HepG2 (cell line): ENCODE measurements around the gene CCDC201. TPM values are rescaled to one million over a fixed set of nuclear protein-coding genes. Genes with fewer than 3 reads are reported as not detected.

Experiments
- ARHGAP35 ChIP-seq: sonication (generic); formaldehyde crosslinking; IDR thresholded peaks from 2 replicates; pipeline ENCODE4 v1.9.0; 2022; ENCODE audit warnings: mild to moderate bottlenecking, inconsistent platforms, moderate library complexity, missing genetic modification reagents, borderline replicate concordance
- CBX2 ChIP-seq, 2 experiments: fragments of 200-600 bp in 1 of 2; sonication (generic); formaldehyde crosslinking in 1 of 2; IDR thresholded peaks; 2 replicates each; pipeline versions ENCODE4 v1.7.0 to v1.8.1; 2018 to 2022; ENCODE audit warnings: low read depth in 2 of 2, low read length in 1 of 2, mild to moderate bottlenecking in 1 of 2, missing genetic modification reagents in 1 of 2
- CHCHD3 ChIP-seq: sonication (generic); formaldehyde crosslinking; IDR thresholded peaks from 2 replicates; pipeline ENCODE4 v1.8.0; 2022; ENCODE audit warnings: mild to moderate bottlenecking, missing genetic modification reagents, moderate library complexity
- CHD2 ChIP-seq: IDR thresholded peaks from 2 replicates; pipeline ENCODE4 v1.6.1; 2011; ENCODE audit warnings: low read depth, low read length, improper control_type of control experiment
- CHD4 ChIP-seq: fragments of 200-600 bp; sonication (generic); IDR thresholded peaks from 2 replicates; pipeline ENCODE4 v1.7.0; 2017; ENCODE audit warnings: mild to moderate bottlenecking, low read length, borderline replicate concordance
- FOXM1 ChIP-seq: sonication (generic); formaldehyde crosslinking; IDR thresholded peaks from 2 replicates; pipeline ENCODE4 v1.5.0; 2020; ENCODE audit warnings: missing genetic modification reagents
- GMEB1 ChIP-seq: sonication (generic); formaldehyde crosslinking; IDR thresholded peaks from 2 replicates; pipeline ENCODE4 v1.5.1; 2020; ENCODE audit warnings: missing genetic modification reagents, mild to moderate bottlenecking, borderline replicate concordance
- HDAC6 ChIP-seq: fragments of 200-600 bp; sonication (generic); IDR thresholded peaks from 2 replicates; pipeline ENCODE4 v1.7.0; 2017; ENCODE audit warnings: mild to moderate bottlenecking, antibody characterized with exemption, low read length, low read depth
- HOXA5 ChIP-seq: sonication (generic); formaldehyde crosslinking; IDR thresholded peaks from 2 replicates; pipeline ENCODE4 v1.4.0; 2020; ENCODE audit warnings: missing genetic modification reagents
- IKZF5 ChIP-seq: IDR thresholded peaks from 2 replicates; pipeline ENCODE4 v1.6.1; 2018; ENCODE audit warnings: missing genetic modification reagents, mild to moderate bottlenecking, missing compliant biosample characterization
- MXD4 ChIP-seq: IDR thresholded peaks from 2 replicates; pipeline ENCODE4 v1.6.1; 2016; ENCODE audit warnings: mild to moderate bottlenecking, missing biosample characterization, missing genetic modification reagents
- MYPOP ChIP-seq: sonication (generic); formaldehyde crosslinking; IDR thresholded peaks from 2 replicates; pipeline ENCODE4 v1.8.1; 2023; ENCODE audit warnings: mild to moderate bottlenecking, moderate library complexity, missing genetic modification reagents
- NCOA1 ChIP-seq: sonication (generic); formaldehyde crosslinking; IDR thresholded peaks from 2 replicates; pipeline ENCODE4 v1.9.0; 2021; ENCODE audit warnings: missing genetic modification reagents
- NCOA2 ChIP-seq: sonication (generic); formaldehyde crosslinking; IDR thresholded peaks from 2 replicates; pipeline ENCODE4 v1.8.0; 2022; ENCODE audit warnings: inconsistent platforms
- PAWR ChIP-seq: sonication (generic); formaldehyde crosslinking; IDR thresholded peaks from 2 replicates; pipeline ENCODE4 v1.4.0; 2020; ENCODE audit warnings: missing genetic modification reagents, mild to moderate bottlenecking, borderline replicate concordance
- RFX3 ChIP-seq: IDR thresholded peaks from 2 replicates; pipeline ENCODE4 v1.6.1; 2016; ENCODE audit warnings: missing biosample characterization, missing genetic modification reagents
- SALL1 ChIP-seq: sonication (generic); formaldehyde crosslinking; IDR thresholded peaks from 2 replicates; pipeline ENCODE4 v1.8.0; 2022; ENCODE audit warnings: mild to moderate bottlenecking, missing genetic modification reagents
- SETDB1 ChIP-seq: sonication (generic); formaldehyde crosslinking; IDR thresholded peaks from 2 replicates; pipeline ENCODE4 v1.5.1; 2020; ENCODE audit warnings: missing genetic modification reagents, mild to moderate bottlenecking, borderline replicate concordance
- SMC3 ChIP-seq: IDR thresholded peaks from 2 replicates; pipeline ENCODE4 v1.6.1; 2011; ENCODE audit warnings: low read length, improper control_type of control experiment
- SNAPC2 ChIP-seq: sonication (generic); formaldehyde crosslinking; IDR thresholded peaks from 2 replicates; pipeline ENCODE4 v1.8.1; 2022; ENCODE audit warnings: mild to moderate bottlenecking, missing genetic modification reagents
- SP5 ChIP-seq: IDR thresholded peaks from 2 replicates; pipeline ENCODE4 v1.6.1; 2016; ENCODE audit warnings: low read depth, borderline replicate concordance
- SRSF9 ChIP-seq: fragments of 200-400 bp; formaldehyde crosslinking; IDR thresholded peaks from 2 replicates; pipeline ENCODE4 v1.6.1; 2018; ENCODE audit warnings: borderline replicate concordance, mild to moderate bottlenecking, low read depth, low read length; ENCODE audit not compliant: insufficient read depth, poor library complexity, severe bottlenecking
- STAG1 ChIP-seq: sonication (generic); formaldehyde crosslinking; IDR thresholded peaks from 2 replicates; pipeline ENCODE4 v1.4.0; 2020; ENCODE audit warnings: missing genetic modification reagents
- ZC3H4 ChIP-seq: sonication (generic); formaldehyde crosslinking; IDR thresholded peaks from 2 replicates; pipeline ENCODE4 v1.4.0; 2020; ENCODE audit warnings: missing genetic modification reagents, borderline replicate concordance
- ZNF564 ChIP-seq: sonication (generic); formaldehyde crosslinking; IDR thresholded peaks from 2 replicates; pipeline ENCODE4 v1.8.1; 2023; ENCODE audit warnings: mild to moderate bottlenecking, missing genetic modification reagents
- ZNF614 ChIP-seq: IDR thresholded peaks from 2 replicates; pipeline ENCODE4 v1.6.1; 2018; ENCODE audit warnings: missing biosample characterization, missing genetic modification reagents, inconsistent platforms, borderline replicate concordance
- ZNF644 ChIP-seq: IDR thresholded peaks from 2 replicates; pipeline ENCODE4 v1.6.1; 2016; ENCODE audit warnings: low read depth
- ZNF674 ChIP-seq: sonication (generic); formaldehyde crosslinking; IDR thresholded peaks from 2 replicates; pipeline ENCODE4 v1.5.0; 2020; ENCODE audit warnings: low read depth, mild to moderate bottlenecking, missing genetic modification reagents
- ZNF740 ChIP-seq: sonication (generic); formaldehyde crosslinking; IDR thresholded peaks from 2 replicates; pipeline ENCODE4 v1.4.0; 2020; ENCODE audit warnings: missing genetic modification reagents
- polyA plus RNA-seq, 8 experiments: library from polyadenylated mRNA; depleted of rRNA in 3 of 8; stranded (reverse) in 7 of 8; unstranded in 1 of 8; fragments of >200 nt; fragmentation: Illumina TruSeq in 4 of 8; extraction: Trizol in 4 of 8; gene quantifications; 2 replicates each; pipeline versions ENCODE4 v1.2.1 to v1.2.3, GENCODE V29; 2011 to 2016; ENCODE audit warnings: low read depth in 4 of 8, missing spikeins in 1 of 8, mixed read lengths in 1 of 8; ENCODE audit not compliant: insufficient read depth in 1 of 8
- total RNA-seq, 5 experiments: library from RNA; depleted of rRNA; stranded (reverse); fragments of >200 nt; fragmentation: Illumina TruSeq; extraction: Trizol; gene quantifications; 2 replicates each; pipeline ENCODE4 v1.2.3, GENCODE V29; 2016; ENCODE audit warnings: low read depth in 1 of 5

Gene CCDC201
- total and polyA plus RNA-seq, 2 of the 13 experiments (the other 11 are each of a cell fraction or from before 2014, with no cell fraction given) = 0.92 TPM; not detected in 1

GRCh38 chr7:45882465-45882810 lies 9.6 kb upstream of the CCDC201 start (continued):
- TF ChIP-seq HOXA5 (no peak), SMC3 (peak; percentile 28; the same call in 1 of the 2 replicates), HDAC6 (no peak), ZC3H4 (CRISPR knock-in tag) (no peak), PAWR (CRISPR knock-in tag) (0 out of 2 replicates have a peak, but pooled peaks have one; percentile 57), IKZF5 (CRISPR knock-in tag) (no peak), ZNF674 (CRISPR knock-in tag) (no peak), SNAPC2 (CRISPR knock-in tag) (no peak; the same call in 1 of the 2 replicates), FOXM1 (CRISPR knock-in tag) (no peak), MYPOP (CRISPR knock-in tag) (no peak), ZNF740 (no peak), ARHGAP35 (no peak), SP5 (CRISPR knock-in tag) (no peak), CHCHD3 (CRISPR knock-in tag) (no peak), GMEB1 (CRISPR knock-in tag) (no peak), STAG1 (CRISPR knock-in tag) (no peak), SRSF9 (no peak), MXD4 (CRISPR knock-in tag) (no peak), CBX2 (IDR thresholded peaks at IDR 0.05; ENCODE audit: low read depth, low read length) (no peak), CBX2 (CRISPR knock-in tag; IDR thresholded peaks at IDR 0.05; ENCODE audit: low read depth) (no peak), CHD4 (peak; percentile 40; the same call in 1 of the 2 replicates), NCOA1 (CRISPR knock-in tag) (0 out of 2 replicates have a peak, but pooled peaks have one; percentile 5), ZNF644 (CRISPR knock-in tag) (no peak), CHD2 (no peak), RFX3 (CRISPR knock-in tag) (no peak), SALL1 (CRISPR knock-in tag) (no peak), SETDB1 (no peak), ZNF614 (CRISPR knock-in tag) (no peak), NCOA2 (CRISPR knock-in tag) (no peak), ZNF564 (no peak)
